Measurements from ENCODE around the gene CALR.

- peak in 1 of 6 experiments; percentile 5 for TF ChIP-seq CTCF (IDR thresholded peaks at IDR 0.05)
- peak; percentile 85 to 90 for TF ChIP-seq POLR2A (IDR thresholded peaks at IDR 0.05)
Observed at GRCh38 chr19:12945479-12946091, 7.2 kb downstream of the CALR start, which contains the start of gene RAD23A.

Data from adrenal gland (tissue), 5 donors.